ENCODE results near the gene DSP.

DNA sequence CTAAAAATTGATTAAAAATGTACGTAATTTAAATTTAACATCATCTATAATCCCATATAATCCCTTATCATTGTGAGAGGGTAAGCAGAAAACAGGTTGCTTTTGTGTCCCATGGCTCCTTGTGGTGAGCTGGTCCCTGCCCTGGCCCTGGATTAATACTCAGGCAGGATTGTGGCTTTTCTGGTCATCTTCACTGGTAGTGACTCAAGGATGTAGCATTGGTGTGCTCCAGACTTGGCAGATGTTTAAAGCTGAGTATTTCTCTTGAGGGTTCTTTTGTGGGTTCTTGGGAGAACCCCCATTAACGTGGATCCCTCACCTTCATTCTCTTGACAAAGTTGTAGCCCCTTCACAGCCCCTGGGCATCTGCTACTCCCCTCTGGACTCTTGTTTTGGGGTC is 87.8 kb downstream of the DSP start:
- TF ChIP-seq, protein P1, sequence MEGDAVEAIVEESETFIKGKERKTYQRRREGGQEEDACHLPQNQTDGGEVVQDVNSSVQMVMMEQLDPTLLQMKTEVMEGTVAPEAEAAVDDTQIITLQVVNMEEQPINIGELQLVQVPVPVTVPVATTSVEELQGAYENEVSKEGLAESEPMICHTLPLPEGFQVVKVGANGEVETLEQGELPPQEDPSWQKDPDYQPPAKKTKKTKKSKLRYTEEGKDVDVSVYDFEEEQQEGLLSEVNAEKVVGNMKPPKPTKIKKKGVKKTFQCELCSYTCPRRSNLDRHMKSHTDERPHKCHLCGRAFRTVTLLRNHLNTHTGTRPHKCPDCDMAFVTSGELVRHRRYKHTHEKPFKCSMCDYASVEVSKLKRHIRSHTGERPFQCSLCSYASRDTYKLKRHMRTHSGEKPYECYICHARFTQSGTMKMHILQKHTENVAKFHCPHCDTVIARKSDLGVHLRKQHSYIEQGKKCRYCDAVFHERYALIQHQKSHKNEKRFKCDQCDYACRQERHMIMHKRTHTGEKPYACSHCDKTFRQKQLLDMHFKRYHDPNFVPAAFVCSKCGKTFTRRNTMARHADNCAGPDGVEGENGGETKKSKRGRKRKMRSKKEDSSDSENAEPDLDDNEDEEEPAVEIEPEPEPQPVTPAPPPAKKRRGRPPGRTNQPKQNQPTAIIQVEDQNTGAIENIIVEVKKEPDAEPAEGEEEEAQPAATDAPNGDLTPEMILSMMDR (IDR thresholded peaks at IDR 0.05): no peak
- no peak for TF ChIP-seq POLR2A (IDR thresholded peaks at IDR 0.05)
